ENCODE measurements around the gene LAMA2. TPM values are rescaled to one million over a fixed set of nuclear protein-coding genes. Genes with fewer than 3 reads are reported as not detected.

Gene LAMA2
- total RNA-seq, 3 donors from 2014 or later, result 116 to 293 (median 118) TPM

- Histone ChIP-seq H3K4me1 (no peaks in the 10 kb centered on the region), H3K4me3 (no peak overlapping the region), H3K27ac (no peak overlapping the region), H3K27me3 (no peaks in the 10 kb centered on the region), H3K9me3 (no peaks in the 10 kb centered on the region), H3K36me3 (peaks cover 7% of the 10 kb centered on the region)
- DNase-seq (ENCODE audit: low spot score in 2 of 2), result no peak
- no peak for TF ChIP-seq CTCF (IDR thresholded peaks at IDR 0.05)
- TF ChIP-seq POLR2AphosphoS5 (IDR thresholded peaks at IDR 0.05), result no peak
- no peak for TF ChIP-seq POLR2A (IDR thresholded peaks at IDR 0.05)
- intact Hi-C loops (cut with DNase I; ENCODE audit: low total_unique reads), result no loop called here
Observed at GRCh38 chr6:129175066-129175465, 292.1 kb downstream of the LAMA2 start.

- Histone ChIP-seq H3K4me3 (no peak overlapping the region), H3K27me3 (no peaks in the 10 kb centered on the region), H3K4me1 (no peaks in the 10 kb centered on the region), H3K27ac (no peak overlapping the region), H3K9me3 (no peaks in the 10 kb centered on the region), H3K36me3 (peaks cover 7% of the 10 kb centered on the region)
- intact Hi-C loops (cut with DNase I; ENCODE audit: low total_unique reads), result no loop called here
- DNase-seq (ENCODE audit: low spot score in 2 of 2), result no peak
- TF ChIP-seq POLR2AphosphoS5 (IDR thresholded peaks at IDR 0.05) (no peak), CTCF (IDR thresholded peaks at IDR 0.05) (no peak), POLR2A (IDR thresholded peaks at IDR 0.05) (no peak)
Observed at GRCh38 chr6:129177801-129178200, 294.9 kb downstream of the LAMA2 start.

- Histone ChIP-seq H3K9me3 (no peaks in the 10 kb centered on the region), H3K27me3 (no peaks in the 10 kb centered on the region), H3K4me3 (no peak overlapping the region), H3K27ac (no peak overlapping the region), H3K36me3 (peaks cover 7% of the 10 kb centered on the region), H3K4me1 (no peaks in the 10 kb centered on the region)
- no peak for DNase-seq (ENCODE audit: low spot score in 2 of 2)
- TF ChIP-seq POLR2A (IDR thresholded peaks at IDR 0.05) (no peak), CTCF (IDR thresholded peaks at IDR 0.05) (no peak), POLR2AphosphoS5 (IDR thresholded peaks at IDR 0.05) (no peak)
- intact Hi-C loops (cut with DNase I; ENCODE audit: low total_unique reads), result no loop called here
Observed at GRCh38 chr6:129179283-129179682, 296.3 kb downstream of the LAMA2 start.

- no peaks in the 10 kb centered on the region for H3K4me1 ChIP-seq
- no peak overlapping the region for H3K4me3 ChIP-seq
- H3K27me3 ChIP-seq, result no peaks in the 10 kb centered on the region
- peaks cover 6% of the 10 kb centered on the region for H3K36me3 ChIP-seq
- intact Hi-C loops (cut with DNase I; ENCODE audit: low total_unique reads), result no loop called here
- no peak overlapping the region for H3K27ac ChIP-seq
- no peak for DNase-seq (ENCODE audit: low spot score in 2 of 2)
- no peaks in the 10 kb centered on the region for H3K9me3 ChIP-seq
- no peak for TF ChIP-seq CTCF (IDR thresholded peaks at IDR 0.05)
- no peak for TF ChIP-seq POLR2A (IDR thresholded peaks at IDR 0.05)
- no peak for TF ChIP-seq POLR2AphosphoS5 (IDR thresholded peaks at IDR 0.05)
Observed at GRCh38 chr6:129181001-129181400, 298.1 kb downstream of the LAMA2 start.

GRCh38 chr6:129183187-129183591 is 300.3 kb downstream of the LAMA2 start:
- intact Hi-C loops (cut with DNase I; ENCODE audit: low total_unique reads), result no loop called here
- Histone ChIP-seq H3K27ac (no peak overlapping the region), H3K4me3 (no peak overlapping the region), H3K36me3 (no peaks in the 10 kb centered on the region), H3K27me3 (no peaks in the 10 kb centered on the region), H3K9me3 (no peaks in the 10 kb centered on the region), H3K4me1 (no peaks in the 10 kb centered on the region)
- no peak for DNase-seq (ENCODE audit: low spot score in 2 of 2)
- no peak for TF ChIP-seq CTCF (IDR thresholded peaks at IDR 0.05)

Measured in breast epithelium (tissue), 4 donors.